Large intestine (tissue), 3 donors: ENCODE measurements around the gene MAPK6. TPM values are rescaled to one million over a fixed set of nuclear protein-coding genes. Genes with fewer than 3 reads are reported as not detected.

Source experiments
- DNase-seq, 2 donors: peaks; one replicate each; pipeline versions ENCODE4 v3.0.0 to v3.0.0-alpha.2; 2013
- H3K27ac ChIP-seq: one replicate; pipeline ENCODE4 v1.5.1; 2013; ENCODE audit warnings: low read length
- H3K27me3 ChIP-seq: 2 replicates; pipeline ENCODE4 v1.6.1; 2013; ENCODE audit warnings: low read length; ENCODE audit not compliant: control insufficient read depth, insufficient read depth
- H3K36me3 ChIP-seq: 2 replicates; pipeline ENCODE4 v1.6.1; 2013; ENCODE audit warnings: low read length; ENCODE audit not compliant: control insufficient read depth, insufficient read depth
- H3K4me1 ChIP-seq: one replicate; pipeline ENCODE4 v1.6.1; 2013; ENCODE audit warnings: low read length; ENCODE audit not compliant: control insufficient read depth, insufficient read depth
- H3K4me3 ChIP-seq: one replicate; pipeline ENCODE4 v1.5.1; 2013; ENCODE audit warnings: low read length
- H3K9me3 ChIP-seq: one replicate; pipeline ENCODE4 v1.6.1; 2013; ENCODE audit warnings: mild to moderate bottlenecking, low read depth, low read length, moderate library complexity; ENCODE audit not compliant: control insufficient read depth
- WGBS: methylation state at CpG from one replicate; pipeline ENCODE4 v1.1.5; 2013; ENCODE audit warnings: low lambda C conversion rate; ENCODE audit not compliant: insufficient coverage; 5-methylcytosine and 5-hydroxymethylcytosine counted together
- polyA plus RNA-seq: library from polyadenylated mRNA; unstranded; fragments of 120-200 nt; gene quantifications from one replicate; pipeline ENCODE4 v1.2.1, GENCODE V29; 2013

Gene MAPK6
- polyA plus RNA-seq, 1 donor, result 42.1 TPM

GRCh38 chr15:52008698-52009434 lies 10.2 kb upstream of the MAPK6 start:
- Histone ChIP-seq H3K4me3 (no peak overlapping the region), H3K27me3 (no peaks in the 10 kb centered on the region), H3K4me1 (peaks cover 15% of the 10 kb centered on the region), H3K9me3 (no peaks in the 10 kb centered on the region), H3K36me3 (no peaks in the 10 kb centered on the region), H3K27ac (no peak overlapping the region)
- DNase-seq, result no peak
- 60% methylated on average over 2 of the region's 2 CpGs for WGBS

GRCh38 chr15:52010633-52011595 lies 8.1 kb upstream of the MAPK6 start:
- H3K4me1 ChIP-seq, result peaks cover 15% of the 10 kb centered on the region
- H3K27me3 ChIP-seq, result no peaks in the 10 kb centered on the region
- no peak overlapping the region for H3K4me3 ChIP-seq
- H3K9me3 ChIP-seq, result no peaks in the 10 kb centered on the region
- no peak overlapping the region for H3K27ac ChIP-seq
- H3K36me3 ChIP-seq, result no peaks in the 10 kb centered on the region
- 92% methylated on average over 2 of the region's 14 CpGs for WGBS
- DNase-seq, result no peak

GRCh38 chr15:52011711-52012144 lies 7.3 kb upstream of the MAPK6 start:
- Histone ChIP-seq H3K9me3 (no peaks in the 10 kb centered on the region), H3K27ac (no peak overlapping the region), H3K27me3 (no peaks in the 10 kb centered on the region), H3K4me1 (peaks cover 11% of the 10 kb centered on the region), H3K36me3 (no peaks in the 10 kb centered on the region), H3K4me3 (no peak overlapping the region)
- 58% methylated on average over 2 of the region's 3 CpGs for WGBS
- no peak for DNase-seq

- Histone ChIP-seq H3K27me3 (no peaks in the 10 kb centered on the region), H3K9me3 (no peaks in the 10 kb centered on the region), H3K36me3 (no peaks in the 10 kb centered on the region), H3K4me3 (no peak overlapping the region), H3K27ac (no peak overlapping the region), H3K4me1 (peaks cover 6% of the 10 kb centered on the region)
- WGBS, result 80% methylated on average over 2 of the region's 2 CpGs
- no peak for DNase-seq
These were observed 6.8 kb upstream of the MAPK6 start for GRCh38 chr15:52012210-52012609.

- no peaks in the 10 kb centered on the region for H3K9me3 ChIP-seq
- no peak overlapping the region for H3K4me3 ChIP-seq
- no peaks in the 10 kb centered on the region for H3K27me3 ChIP-seq
- DNase-seq, result no peak
- H3K36me3 ChIP-seq, result no peaks in the 10 kb centered on the region
- H3K27ac ChIP-seq, result no peak overlapping the region
- no CpG with 5 or more reads among the region's 3 CpGs for WGBS
- H3K4me1 ChIP-seq, result peaks cover 3% of the 10 kb centered on the region
These were observed 5.7 kb upstream of the MAPK6 start for GRCh38 chr15:52013151-52013791.

- Histone ChIP-seq H3K27me3 (no peaks in the 10 kb centered on the region), H3K4me3 (no peak overlapping the region), H3K9me3 (no peaks in the 10 kb centered on the region), H3K4me1 (peaks cover 3% of the 10 kb centered on the region), H3K27ac (no peak overlapping the region), H3K36me3 (no peaks in the 10 kb centered on the region)
- no peak for DNase-seq
- WGBS, result no CpG with 5 or more reads among the region's 1 CpG
These were observed 4.4 kb upstream of the MAPK6 start for GRCh38 chr15:52014616-52015015.

- Histone ChIP-seq H3K4me1 (peaks cover 3% of the 10 kb centered on the region), H3K27me3 (no peaks in the 10 kb centered on the region), H3K9me3 (no peaks in the 10 kb centered on the region), H3K4me3 (no peak overlapping the region), H3K27ac (no peak overlapping the region), H3K36me3 (no peaks in the 10 kb centered on the region)
- no CpG with 5 or more reads among the region's 2 CpGs for WGBS
- no peak for DNase-seq
These were observed 2.7 kb upstream of the MAPK6 start for GRCh38 chr15:52016316-52016715.

- Histone ChIP-seq H3K4me1 (peaks cover 8% of the 10 kb centered on the region), H3K9me3 (no peaks in the 10 kb centered on the region), H3K36me3 (no peaks in the 10 kb centered on the region), H3K27me3 (no peaks in the 10 kb centered on the region), H3K4me3 (no peak overlapping the region), H3K27ac (no peak overlapping the region)
- DNase-seq, result no peak
- 100% methylated on average over 1 of the region's 7 CpGs for WGBS
These were observed 775 bp upstream of the MAPK6 start for GRCh38 chr15:52018244-52018643.

GRCh38 chr15:52019394-52020220 lies 588 bp downstream of the MAPK6 start:
- Histone ChIP-seq H3K27ac (peak overlapping the region; percentile 77), H3K4me1 (peaks cover 8% of the 10 kb centered on the region), H3K9me3 (no peaks in the 10 kb centered on the region), H3K36me3 (no peaks in the 10 kb centered on the region), H3K27me3 (no peaks in the 10 kb centered on the region), H3K4me3 (peak overlapping the region; percentile 68)
- 0% methylated on average over 2 of the region's 100 CpGs for WGBS
- DNase-seq, result peak; percentile 92 to 95
